Endothelial cell of umbilical vein (primary cell): ENCODE data around the gene ABCD3. TPM values are rescaled to one million over a fixed set of nuclear protein-coding genes. Genes with fewer than 3 reads are reported as not detected.

Source experiments
- BruUV-seq: library from RNA; stranded (reverse); fragments of 400-500 nt; replicated peaks from 2 replicates; lab custom pipeline; 2021; lab: Mats Ljungman, UMichigan
- CTCF ChIA-PET: fragments of 300-600, 350-600 bp; sonication (Branson Sonifier 250); formaldehyde crosslinking; loops from one replicate; lab custom pipeline; 2021; ENCODE audit warnings: antibody characterized with exemption, inconsistent platforms; lab: Charles Lee
- POLR2A ChIA-PET: fragments of 300-600, 350-600 bp; sonication (Branson Sonifier 250); formaldehyde crosslinking; loops from one replicate; lab custom pipeline; 2021; ENCODE audit warnings: antibody characterized with exemption, inconsistent platforms; lab: Charles Lee
- DNase-seq: peaks from one replicate; pipeline ENCODE4 v3.0.0-alpha.2; 2011; ENCODE audit warnings: low read depth, low spot score
- FAIRE-seq: peaks from 2 replicates; lab custom pipeline; 2011; peaks lifted over from hg19 to GRCh38; lab: Jason Lieb, UNC
- H2AFZ ChIP-seq: 2 replicates; pipeline ENCODE4 v1.6.0; 2012; ENCODE audit warnings: low read depth, low read length, control low read depth, inconsistent platforms
- H3K27ac ChIP-seq: 2 replicates; pipeline ENCODE4 v1.5.1; 2011; ENCODE audit warnings: low read depth, mild to moderate bottlenecking, control low read depth, low read length, moderate library complexity; ENCODE audit not compliant: insufficient read depth
- H3K27me3 ChIP-seq, 2 experiments: 2 replicates each; pipeline versions ENCODE4 v1.6.0 to v1.6.1; 2011; ENCODE audit warnings: low read length in 2 of 2, mixed read lengths in 1 of 2; ENCODE audit not compliant: control insufficient read depth in 2 of 2, insufficient read depth in 2 of 2
- H3K36me3 ChIP-seq, 2 experiments: 2 replicates in 1 of 2; 3 replicates in 1 of 2; pipeline ENCODE4 v1.5.1; 2011; ENCODE audit warnings: low read length in 2 of 2, mild to moderate bottlenecking in 1 of 2, moderate library complexity in 1 of 2; ENCODE audit not compliant: control insufficient read depth in 2 of 2, insufficient read depth in 2 of 2; ENCODE audit errors: extremely low read depth in 1 of 2
- H3K4me1 ChIP-seq: 3 replicates; pipeline ENCODE4 v1.5.1; 2011; ENCODE audit warnings: mild to moderate bottlenecking, low read length; ENCODE audit not compliant: control insufficient read depth, insufficient read depth; ENCODE audit errors: extremely low read depth
- H3K4me2 ChIP-seq: 2 replicates; pipeline ENCODE4 v1.6.1; 2011; ENCODE audit warnings: low read length, control low read depth, mixed read lengths; ENCODE audit not compliant: insufficient read depth
- H3K4me3 ChIP-seq, 3 experiments: fragments of 200-600 bp in 1 of 3; sonication (generic), shearing (Covaris generic) in 1 of 3; replicated peaks in 1 of 3; 2 replicates each; pipeline ENCODE4 v1.5.1; 2011 to 2016; ENCODE audit warnings: control low read depth in 3 of 3, low read length in 3 of 3, mild to moderate bottlenecking in 2 of 3, inconsistent platforms in 1 of 3, low read depth in 1 of 3, moderate library complexity in 1 of 3; ENCODE audit not compliant: insufficient read depth in 1 of 3
- H3K79me2 ChIP-seq: 2 replicates; pipeline ENCODE4 v1.6.0; 2012; ENCODE audit warnings: low read length, inconsistent platforms; ENCODE audit not compliant: control insufficient read depth, insufficient read depth
- H3K9ac ChIP-seq: replicated peaks from 2 replicates; pipeline ENCODE3; 2011; ENCODE audit warnings: low read length, control low read depth; ENCODE audit not compliant: insufficient read depth; ENCODE audit errors: extremely low read depth
- H3K9me1 ChIP-seq: replicated peaks from 3 replicates; pipeline ENCODE4 v1.6.0; 2011; ENCODE audit warnings: mild to moderate bottlenecking, low read length; ENCODE audit not compliant: control insufficient read depth, insufficient read depth; ENCODE audit errors: extremely low read depth
- H3K9me3 ChIP-seq: replicated peaks from 2 replicates; pipeline ENCODE4 v1.5.1; 2012; ENCODE audit warnings: low read length, inconsistent platforms; ENCODE audit not compliant: control insufficient read depth, insufficient read depth
- H4K20me1 ChIP-seq: replicated peaks from 2 replicates; pipeline ENCODE3; 2011; ENCODE audit warnings: mild to moderate bottlenecking, low read length; ENCODE audit not compliant: control insufficient read depth, insufficient read depth; ENCODE audit errors: extremely low read depth
- EZH2 ChIP-seq: IDR thresholded peaks from 2 replicates; pipeline ENCODE4 v1.6.1; 2012; ENCODE audit warnings: borderline replicate concordance, low read depth, mild to moderate bottlenecking, moderate library complexity, low read length, inconsistent platforms; ENCODE audit not compliant: severe bottlenecking
- FOS ChIP-seq: IDR thresholded peaks from 2 replicates; pipeline ENCODE4 v1.6.1; 2011; ENCODE audit warnings: mild to moderate bottlenecking, low read length, moderate library complexity, borderline replicate concordance; ENCODE audit not compliant: insufficient read depth
- GATA2 ChIP-seq: IDR thresholded peaks from 2 replicates; pipeline ENCODE4 v1.7.0; 2011; ENCODE audit warnings: low read depth, mild to moderate bottlenecking, moderate library complexity, mixed read lengths, low read length; ENCODE audit not compliant: insufficient read length, insufficient read depth
- JUN ChIP-seq: IDR thresholded peaks from 2 replicates; pipeline ENCODE4 v1.6.1; 2011; ENCODE audit warnings: borderline replicate concordance, low read depth; ENCODE audit not compliant: insufficient read length, insufficient read depth
- MYC ChIP-seq: IDR thresholded peaks from one replicate; pipeline ENCODE4 v1.6.1; 2011; ENCODE audit warnings: mild to moderate bottlenecking, low read depth, low read length
- POLR2A ChIP-seq: IDR thresholded peaks from 2 replicates; pipeline ENCODE4 v1.6.1; 2012; ENCODE audit warnings: low read depth, mild to moderate bottlenecking, control low read depth, low read length
- POLR2AphosphoS5 ChIP-seq: IDR thresholded peaks from 2 replicates; pipeline ENCODE4 v1.6.1; 2012; ENCODE audit warnings: low read depth, mild to moderate bottlenecking, control low read depth, low read length, moderate library complexity; ENCODE audit not compliant: insufficient read depth
- dilution Hi-C: fragments of 300-500 bp; cut with MboI; formaldehyde crosslinking; loops from one replicate; pipeline ENCODE4 v1.15.0; 2019; ENCODE audit warnings: low sequenced_read_pairs; ENCODE audit not compliant: extremely low pct_ligation_motif_present
- intact Hi-C: fragments of 100-400 bp; cut with micrococcal nuclease; formaldehyde crosslinking; loops from one replicate; pipeline ENCODE4 v1.10.0; 2022
- polyA plus RNA-seq, 4 experiments: library from polyadenylated mRNA; depleted of rRNA in 3 of 4; stranded (reverse) in 3 of 4; unstranded in 1 of 4; fragments of >200 nt; gene quantifications; 2 replicates each; pipeline versions ENCODE4 v1.2.1 to v1.2.3, GENCODE V29; 2011 to 2012; ENCODE audit warnings: missing spikeins in 1 of 4
- total RNA-seq: library from RNA; stranded (reverse); gene quantifications from 2 replicates; pipeline ENCODE4 v1.2.3, GENCODE V29; 2021
- TF ChIP-seq, protein P1 (sequence below), 2 donors: IDR thresholded peaks; 1 replicate in 1 of 2; 2 replicates in 1 of 2; pipeline ENCODE4 v1.5.1; 2011; ENCODE audit warnings: low read length in 2 of 2, mild to moderate bottlenecking in 2 of 2, moderate library complexity in 2 of 2, control low read depth in 1 of 2, inconsistent platforms in 1 of 2, low read depth in 1 of 2; ENCODE audit not compliant: insufficient read depth in 1 of 2; ENCODE audit errors: extremely low read depth in 1 of 2
- TF ChIP-seq, protein P2 (sequence below): IDR thresholded peaks from 2 replicates; pipeline ENCODE4 v1.6.1; 2011; ENCODE audit not compliant: insufficient read depth, insufficient read length

Gene ABCD3
- total and polyA plus RNA-seq, 2 donors (not counting 3 experiments of a cell fraction or from before 2014, with no cell fraction given): 6.3 to 31.6 TPM

- FAIRE-seq: no peak
- H4K20me1 ChIP-seq: no peaks in the 10 kb centered on the region
- intact Hi-C loops: no loop called here
- no peak for DNase-seq
- ChIA-PET CTCF (interaction anchor here (1.0 kb wide), 2 partner anchors 10 to 78 kb away, joined by 3 read pairs; no protein-coding TSS in a partner anchor), POLR2A (no interaction called here)
- H3K4me2 ChIP-seq: no peak overlapping the region
- no peaks in the 10 kb centered on the region for H3K36me3 ChIP-seq
- no peaks in the 10 kb centered on the region for H3K79me2 ChIP-seq
- H3K4me3 ChIP-seq: no peak overlapping the region
- H2AFZ ChIP-seq: no peak overlapping the region
- no TSS peak for BruUV-seq
- H3K9me1 ChIP-seq: no peaks in the 10 kb centered on the region
- no peak overlapping the region for H3K9ac ChIP-seq
- TF ChIP-seq EZH2 (no peak), GATA2 (no peak), MYC (no peak), POLR2A (no peak), FOS (no peak), JUN (no peak), POLR2AphosphoS5 (no peak)
- TF ChIP-seq, protein P1, sequence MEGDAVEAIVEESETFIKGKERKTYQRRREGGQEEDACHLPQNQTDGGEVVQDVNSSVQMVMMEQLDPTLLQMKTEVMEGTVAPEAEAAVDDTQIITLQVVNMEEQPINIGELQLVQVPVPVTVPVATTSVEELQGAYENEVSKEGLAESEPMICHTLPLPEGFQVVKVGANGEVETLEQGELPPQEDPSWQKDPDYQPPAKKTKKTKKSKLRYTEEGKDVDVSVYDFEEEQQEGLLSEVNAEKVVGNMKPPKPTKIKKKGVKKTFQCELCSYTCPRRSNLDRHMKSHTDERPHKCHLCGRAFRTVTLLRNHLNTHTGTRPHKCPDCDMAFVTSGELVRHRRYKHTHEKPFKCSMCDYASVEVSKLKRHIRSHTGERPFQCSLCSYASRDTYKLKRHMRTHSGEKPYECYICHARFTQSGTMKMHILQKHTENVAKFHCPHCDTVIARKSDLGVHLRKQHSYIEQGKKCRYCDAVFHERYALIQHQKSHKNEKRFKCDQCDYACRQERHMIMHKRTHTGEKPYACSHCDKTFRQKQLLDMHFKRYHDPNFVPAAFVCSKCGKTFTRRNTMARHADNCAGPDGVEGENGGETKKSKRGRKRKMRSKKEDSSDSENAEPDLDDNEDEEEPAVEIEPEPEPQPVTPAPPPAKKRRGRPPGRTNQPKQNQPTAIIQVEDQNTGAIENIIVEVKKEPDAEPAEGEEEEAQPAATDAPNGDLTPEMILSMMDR (IDR thresholded peaks at IDR 0.05; ENCODE audit: extremely low read depth in 1 of 2, insufficient read depth in 1 of 2, low read depth in 1 of 2, low read length in 2 of 2): no peak
- TF ChIP-seq, protein P2, sequence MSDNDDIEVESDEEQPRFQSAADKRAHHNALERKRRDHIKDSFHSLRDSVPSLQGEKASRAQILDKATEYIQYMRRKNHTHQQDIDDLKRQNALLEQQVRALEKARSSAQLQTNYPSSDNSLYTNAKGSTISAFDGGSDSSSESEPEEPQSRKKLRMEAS: no peak
- H3K4me1 ChIP-seq: peaks cover 17% of the 10 kb centered on the region
- no peaks in the 10 kb centered on the region for H3K9me3 ChIP-seq
- no peak overlapping the region for H3K27ac ChIP-seq
- peaks cover 4 to 11% of the 10 kb centered on the region in 2 experiments for H3K27me3 ChIP-seq
- dilution Hi-C loops: no loop called here
Measured at GRCh38 chr1:94413311-94413710, 4.9 kb upstream of the ABCD3 start.
